Fibroblast of the aortic adventitia (primary cell): ENCODE results near the gene R3HDML. TPM values are rescaled to one million over a fixed set of nuclear protein-coding genes. Genes with fewer than 3 reads are reported as not detected.

Source experiments
- DNase-seq: peaks from one replicate; pipeline ENCODE4 v3.0.0-alpha.2; 2010; ENCODE audit warnings: low read depth
- H3K4me3 ChIP-seq: 2 replicates; pipeline ENCODE4 v1.5.1; 2011; ENCODE audit warnings: low read depth, mild to moderate bottlenecking, control low read depth, low read length, moderate library complexity
- total RNA-seq: library from RNA; depleted of rRNA; stranded (reverse); fragments of >200 nt; gene quantifications from 2 replicates; pipeline ENCODE4 v1.2.3, GENCODE V29; 2012; ENCODE audit warnings: low replicate concordance
- TF ChIP-seq, protein P1 (sequence below): IDR thresholded peaks from 2 replicates; pipeline ENCODE4 v1.5.1; 2011; ENCODE audit warnings: mild to moderate bottlenecking, low read length, control low read depth, inconsistent platforms; ENCODE audit not compliant: insufficient read depth

The R3HDML gene
- total RNA-seq, 1 donor, result not detected

DNA sequence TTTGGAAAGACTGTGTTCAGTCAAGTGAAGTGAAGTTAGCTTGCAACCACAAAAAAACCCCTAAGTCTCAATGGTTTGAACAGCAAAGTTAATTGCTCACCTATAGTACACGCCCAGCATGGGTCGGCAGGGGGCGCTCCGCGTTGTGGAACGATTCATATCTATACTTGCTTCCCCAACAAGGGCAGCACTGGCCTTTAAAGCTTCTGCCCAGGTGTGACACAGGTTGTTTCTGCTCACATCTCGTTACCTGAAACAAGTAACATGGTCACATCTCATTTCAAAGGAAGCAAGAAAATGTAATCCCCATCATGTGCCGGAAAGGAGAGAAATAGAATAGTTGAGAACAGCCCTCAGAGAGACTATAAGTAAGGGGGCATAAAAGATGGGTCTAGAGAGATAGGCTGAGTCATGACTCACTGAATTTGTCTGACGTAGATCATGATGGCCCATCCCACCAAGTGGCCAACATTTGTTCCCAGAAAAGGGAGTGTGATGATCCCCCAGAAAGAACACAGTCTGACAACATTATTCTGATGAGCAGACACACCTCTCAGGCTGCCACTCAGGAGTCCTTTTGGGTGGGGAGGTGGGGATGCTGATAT is 47.7 kb downstream of the R3HDML start:
- TF ChIP-seq, protein P1, sequence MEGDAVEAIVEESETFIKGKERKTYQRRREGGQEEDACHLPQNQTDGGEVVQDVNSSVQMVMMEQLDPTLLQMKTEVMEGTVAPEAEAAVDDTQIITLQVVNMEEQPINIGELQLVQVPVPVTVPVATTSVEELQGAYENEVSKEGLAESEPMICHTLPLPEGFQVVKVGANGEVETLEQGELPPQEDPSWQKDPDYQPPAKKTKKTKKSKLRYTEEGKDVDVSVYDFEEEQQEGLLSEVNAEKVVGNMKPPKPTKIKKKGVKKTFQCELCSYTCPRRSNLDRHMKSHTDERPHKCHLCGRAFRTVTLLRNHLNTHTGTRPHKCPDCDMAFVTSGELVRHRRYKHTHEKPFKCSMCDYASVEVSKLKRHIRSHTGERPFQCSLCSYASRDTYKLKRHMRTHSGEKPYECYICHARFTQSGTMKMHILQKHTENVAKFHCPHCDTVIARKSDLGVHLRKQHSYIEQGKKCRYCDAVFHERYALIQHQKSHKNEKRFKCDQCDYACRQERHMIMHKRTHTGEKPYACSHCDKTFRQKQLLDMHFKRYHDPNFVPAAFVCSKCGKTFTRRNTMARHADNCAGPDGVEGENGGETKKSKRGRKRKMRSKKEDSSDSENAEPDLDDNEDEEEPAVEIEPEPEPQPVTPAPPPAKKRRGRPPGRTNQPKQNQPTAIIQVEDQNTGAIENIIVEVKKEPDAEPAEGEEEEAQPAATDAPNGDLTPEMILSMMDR, result peak; percentile 87
- DNase-seq, result peak; percentile 66
- no peak overlapping the region for H3K4me3 ChIP-seq

DNA sequence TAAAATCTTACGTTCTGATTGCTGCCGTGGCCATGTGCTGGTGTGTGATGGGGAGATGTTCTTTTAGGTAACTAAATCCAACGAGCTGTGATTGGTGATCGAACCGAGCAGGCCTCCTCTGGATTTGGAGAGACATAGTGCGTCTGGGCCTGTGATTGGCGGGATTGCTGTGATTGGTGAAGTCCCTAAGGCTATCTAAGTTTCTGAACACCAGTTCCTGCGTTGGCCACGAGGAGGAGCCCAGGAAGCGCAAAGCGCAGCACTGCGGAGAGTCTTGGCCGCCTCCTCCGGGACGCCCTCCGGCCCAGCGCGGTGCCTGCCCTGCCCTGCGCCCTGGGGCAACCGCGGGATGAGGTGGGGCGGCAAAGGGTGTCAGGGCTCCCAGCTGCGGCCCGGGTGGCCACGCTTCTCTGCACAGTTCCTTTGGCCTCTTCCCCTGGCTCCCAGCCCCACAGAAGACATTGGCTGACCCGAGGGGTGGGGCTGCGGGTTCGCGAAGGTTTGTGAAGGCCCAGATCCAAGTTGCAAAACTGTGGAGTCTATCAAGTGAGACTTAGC is 51.7 kb downstream of the R3HDML start:
- TF ChIP-seq, protein P1, result peak; percentile 87
- no peak overlapping the region for H3K4me3 ChIP-seq
- peak; percentile 71 for DNase-seq

DNA sequence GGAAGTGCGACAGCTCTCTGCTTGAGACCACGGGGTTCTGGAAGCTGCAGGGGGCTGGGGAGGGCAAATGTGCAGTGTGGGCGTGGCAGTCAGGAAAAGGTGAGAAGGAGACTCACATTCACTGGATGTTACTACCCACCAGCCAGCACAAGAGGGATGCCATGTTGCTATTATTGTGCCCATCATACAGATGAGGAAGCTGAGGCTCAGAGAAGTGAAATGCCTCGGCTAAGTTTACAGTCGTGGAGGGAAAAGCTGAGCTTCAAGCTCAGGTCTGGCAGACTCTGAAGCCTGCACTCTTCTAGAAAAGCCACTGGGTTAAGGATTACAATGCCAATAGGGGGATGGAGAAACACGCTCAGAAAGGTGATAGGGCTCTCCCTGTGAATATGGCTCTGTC is 53.0 kb downstream of the R3HDML start:
- H3K4me3 ChIP-seq, result no peak overlapping the region
- TF ChIP-seq, protein P1, result no peak
- no peak for DNase-seq

DNA sequence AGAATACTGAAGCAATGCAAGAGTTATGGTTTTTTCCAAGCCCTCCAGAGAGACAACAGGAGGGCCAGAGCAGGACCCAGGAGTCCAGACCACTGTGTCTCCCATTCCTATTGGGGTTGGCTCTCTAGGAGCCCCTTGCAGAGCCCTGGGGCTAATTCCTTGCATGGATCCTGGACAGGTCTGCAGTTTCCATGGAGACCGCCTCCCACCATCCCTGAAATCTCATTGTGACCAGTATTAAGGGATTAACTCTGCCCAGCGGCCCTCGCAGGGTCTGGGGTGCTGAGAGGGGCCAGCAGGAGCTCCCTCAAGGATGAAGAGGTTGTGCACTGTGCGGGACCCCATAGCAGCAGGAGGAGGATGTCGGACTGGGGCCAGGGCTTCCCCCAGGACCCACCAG is 53.4 kb downstream of the R3HDML start:
- DNase-seq, result no peak
- TF ChIP-seq, protein P1, result no peak

DNA sequence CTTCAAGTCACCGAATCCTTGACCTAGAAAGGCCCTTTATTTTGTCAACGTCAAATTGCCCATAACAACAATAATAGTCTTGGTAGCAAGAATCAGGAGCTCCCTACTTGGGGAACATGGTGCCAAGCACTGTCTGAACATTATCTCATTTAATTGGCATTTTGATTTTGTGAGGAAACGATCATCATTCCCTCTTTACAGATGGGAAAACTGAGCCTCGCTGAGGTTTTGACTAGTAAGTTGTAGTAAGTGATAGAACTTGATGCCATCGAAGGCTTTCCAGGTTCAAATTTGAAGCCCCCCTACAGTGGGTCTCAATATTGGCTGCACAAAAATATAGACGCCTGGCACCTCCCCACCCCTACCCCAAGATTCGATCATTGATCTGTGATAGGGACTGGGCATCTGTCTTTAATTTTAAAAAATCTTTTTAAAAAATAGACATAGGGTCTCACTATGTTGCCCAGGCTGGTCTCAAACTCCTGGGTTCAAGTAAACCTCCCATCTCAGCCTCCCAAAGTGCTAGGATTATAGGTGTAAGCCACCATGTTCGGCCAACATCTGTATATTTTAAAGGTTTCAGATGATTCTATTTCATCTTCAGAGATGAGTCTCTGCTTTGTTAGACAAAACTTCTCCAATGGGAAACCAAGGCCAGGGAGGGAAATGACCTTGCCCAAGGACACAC is 55.4 kb downstream of the R3HDML start:
- H3K4me3 ChIP-seq, result no peak overlapping the region
- TF ChIP-seq, protein P1, result no peak

More for the DNA sequence above, 53.4 kb downstream of the R3HDML start:
- H3K4me3 ChIP-seq, result no peak overlapping the region

DNA sequence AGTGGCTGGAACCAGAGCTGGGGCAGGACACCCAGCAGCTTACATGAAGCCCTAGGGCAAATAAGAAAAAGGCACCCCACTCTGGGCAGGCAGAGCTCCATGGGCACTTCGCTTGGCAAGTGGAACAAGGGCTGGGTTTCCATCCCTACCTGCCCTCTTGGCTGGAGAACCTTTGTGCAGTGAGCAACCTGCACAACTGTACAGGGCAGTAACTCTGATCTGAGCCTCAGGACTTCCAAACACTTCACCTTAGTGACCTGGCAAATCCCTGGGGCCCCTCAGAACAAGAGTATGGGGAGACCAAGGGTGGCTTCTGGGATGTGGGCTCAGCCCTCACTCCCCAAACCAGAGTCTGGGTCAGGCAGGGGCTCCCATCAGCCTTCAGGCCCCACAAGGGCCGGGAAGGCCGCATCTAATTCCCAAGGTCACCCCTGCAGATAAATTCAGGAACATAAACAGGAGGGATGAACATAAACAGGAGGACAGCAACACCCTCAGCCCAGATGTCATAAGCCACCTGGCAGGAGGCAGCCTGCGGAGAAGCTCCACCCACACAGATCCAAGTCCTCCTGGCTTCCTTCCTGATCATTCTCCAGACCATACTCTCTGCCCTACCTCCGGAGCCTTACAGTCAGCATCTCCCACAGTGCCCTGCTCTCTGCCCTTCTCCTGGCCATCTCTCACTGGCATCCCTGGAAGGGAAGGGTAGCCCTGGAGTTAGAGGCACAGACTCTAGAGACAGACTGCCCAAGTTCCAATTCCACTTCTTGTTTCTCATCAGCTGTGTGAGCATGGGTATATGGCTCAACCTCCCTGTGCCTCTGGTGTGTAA is 56.1 kb downstream of the R3HDML start:
- no peak for DNase-seq
- TF ChIP-seq, protein P1, result no peak
- no peak overlapping the region for H3K4me3 ChIP-seq

More for the DNA sequence above, 55.4 kb downstream of the R3HDML start:
- DNase-seq, result no peak
